Prostate gland (tissue), 2 donors: Measurements from ENCODE around the gene ANKRD55.

Source experiments
- POLR2A ChIP-seq: fragments of 450-650 bp; IDR thresholded peaks from one replicate; pipeline ENCODE4 v1.6.1; 2016; ENCODE audit warnings: antibody characterized with exemption, mild to moderate bottlenecking
- POLR2AphosphoS5 ChIP-seq: sonication (generic); formaldehyde crosslinking; IDR thresholded peaks from one replicate; pipeline ENCODE4 v1.6.1; 2017; ENCODE audit warnings: antibody characterized with exemption
- TF ChIP-seq, protein P1 (sequence below), 4 experiments: fragments of 200-600 bp in 2 of 4; fragments of 450-650 bp in 2 of 4; sonication (generic) in 2 of 4; IDR thresholded peaks; 1 replicate in 3 of 4; 2 replicates in 1 of 4; pipeline ENCODE4 v1.5.1; 2016 to 2019; ENCODE audit warnings: antibody characterized with exemption in 4 of 4, mild to moderate bottlenecking in 2 of 4, moderate library complexity in 2 of 4

DNA sequence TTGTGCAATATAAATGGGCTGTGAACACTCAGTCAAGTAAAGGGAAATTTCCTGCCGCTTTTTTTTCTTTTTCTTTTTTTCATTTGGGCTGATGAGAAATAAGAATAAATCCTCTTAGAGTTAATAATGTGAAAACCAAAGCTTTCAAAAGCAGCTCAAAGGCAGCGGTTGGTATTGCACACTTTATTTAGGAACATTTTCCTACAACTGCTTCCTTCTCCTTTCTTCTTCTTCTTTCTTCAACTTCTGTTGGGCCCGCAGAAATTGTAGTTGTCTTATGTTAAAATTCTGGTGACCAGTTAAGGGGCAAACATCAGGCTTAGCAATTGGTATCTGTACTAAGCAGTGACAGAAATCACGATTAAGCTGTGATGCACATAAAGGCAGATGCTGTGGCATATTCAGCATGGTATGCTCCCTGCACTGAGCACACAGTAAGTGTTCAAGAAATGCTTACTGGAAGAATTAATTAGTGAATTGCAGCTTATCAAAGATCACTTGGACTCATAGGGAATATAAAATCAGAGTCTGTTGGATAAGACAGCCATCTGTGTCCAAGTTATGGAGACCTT lies 85.4 kb downstream of the ANKRD55 start:
- TF ChIP-seq, protein P1, sequence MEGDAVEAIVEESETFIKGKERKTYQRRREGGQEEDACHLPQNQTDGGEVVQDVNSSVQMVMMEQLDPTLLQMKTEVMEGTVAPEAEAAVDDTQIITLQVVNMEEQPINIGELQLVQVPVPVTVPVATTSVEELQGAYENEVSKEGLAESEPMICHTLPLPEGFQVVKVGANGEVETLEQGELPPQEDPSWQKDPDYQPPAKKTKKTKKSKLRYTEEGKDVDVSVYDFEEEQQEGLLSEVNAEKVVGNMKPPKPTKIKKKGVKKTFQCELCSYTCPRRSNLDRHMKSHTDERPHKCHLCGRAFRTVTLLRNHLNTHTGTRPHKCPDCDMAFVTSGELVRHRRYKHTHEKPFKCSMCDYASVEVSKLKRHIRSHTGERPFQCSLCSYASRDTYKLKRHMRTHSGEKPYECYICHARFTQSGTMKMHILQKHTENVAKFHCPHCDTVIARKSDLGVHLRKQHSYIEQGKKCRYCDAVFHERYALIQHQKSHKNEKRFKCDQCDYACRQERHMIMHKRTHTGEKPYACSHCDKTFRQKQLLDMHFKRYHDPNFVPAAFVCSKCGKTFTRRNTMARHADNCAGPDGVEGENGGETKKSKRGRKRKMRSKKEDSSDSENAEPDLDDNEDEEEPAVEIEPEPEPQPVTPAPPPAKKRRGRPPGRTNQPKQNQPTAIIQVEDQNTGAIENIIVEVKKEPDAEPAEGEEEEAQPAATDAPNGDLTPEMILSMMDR (IDR thresholded peaks at IDR 0.05), result no peak
- TF ChIP-seq POLR2A (no peak), POLR2AphosphoS5 (no peak)
